ENCODE measurements around the gene CCDC106. TPM values are rescaled to one million over a fixed set of nuclear protein-coding genes. Genes with fewer than 3 reads are reported as not detected.

CCDC106 gene
- total RNA-seq, 2 experiments from 2014 or later, result 29.0 to 30.1 TPM

DNA sequence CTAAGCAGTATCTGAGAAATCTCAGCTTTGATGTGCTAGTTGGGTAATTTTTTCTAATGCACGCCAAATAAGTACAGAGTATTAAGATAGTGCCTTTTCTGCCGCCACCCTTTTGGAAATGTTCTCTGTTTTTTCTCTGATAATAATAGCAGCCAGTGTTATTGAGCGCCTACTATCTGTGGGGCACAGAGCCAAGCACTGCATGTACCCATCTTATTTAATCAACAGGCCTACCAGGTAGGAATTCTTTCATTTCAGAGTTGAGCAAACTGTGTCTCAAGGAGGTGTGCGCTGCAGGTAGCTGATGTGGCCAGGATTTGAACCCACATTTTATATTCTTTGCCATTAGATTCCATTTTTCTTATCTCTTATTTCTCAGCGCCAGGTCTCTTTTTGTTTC is 28.4 kb downstream of the CCDC106 start:
- POLR2A ChIA-PET, result interaction anchor here (2.3 kb wide), 1 partner anchor 19 kb away, joined by 6 read pairs; no protein-coding TSS in a partner anchor
- H3K4me3 ChIP-seq (ENCODE audit: low read depth, low read length, poor library complexity, severe bottlenecking), result peak overlapping the region; percentile 95

DNA sequence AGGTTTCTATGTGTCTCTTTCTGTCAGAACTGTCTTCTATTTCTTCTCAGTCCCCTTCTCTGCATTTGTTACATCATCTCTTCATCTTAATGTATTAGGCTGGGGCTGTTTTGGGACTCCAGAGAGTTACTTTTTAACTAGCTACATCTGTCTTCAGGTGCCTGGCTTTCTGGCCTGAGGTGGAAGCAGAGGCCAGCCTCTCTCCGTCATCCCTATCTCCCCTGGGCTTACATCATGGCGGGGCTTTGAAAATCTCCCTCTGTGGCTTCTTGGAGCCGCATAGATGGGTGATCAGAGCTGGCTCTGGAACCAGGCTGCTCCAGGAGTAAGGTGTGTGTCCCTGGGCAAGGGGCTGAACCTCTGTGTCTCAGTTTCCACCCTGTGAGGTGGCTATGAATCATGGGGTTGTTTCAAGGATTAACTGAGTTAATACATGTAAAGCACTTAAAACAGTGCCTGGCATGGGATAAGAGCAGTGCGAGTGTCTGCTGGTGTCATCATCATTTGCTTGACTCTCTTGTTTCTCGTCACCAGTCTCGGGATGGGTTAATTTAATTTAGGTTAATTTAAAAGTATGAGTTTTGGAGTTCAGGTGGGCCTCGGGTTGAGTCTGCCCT is 29.0 kb downstream of the CCDC106 start:
- intact Hi-C loops (cut with micrococcal nuclease; ENCODE audit: unreplicated experiment), result loop anchor here (5.0 kb wide), 2 partner anchors 130 to 155 kb away; partner anchors contain the start of gene NLRP11
- Histone ChIP-seq H2AFZ (ENCODE audit: low read length) (no peak overlapping the region), H3K27ac (ENCODE audit: low read depth, low read length, poor library complexity, severe bottlenecking) (peak overlapping the region; percentile 97)

More for the DNA sequence above, 28.4 kb downstream of the CCDC106 start:
- TF ChIP-seq, protein P1, sequence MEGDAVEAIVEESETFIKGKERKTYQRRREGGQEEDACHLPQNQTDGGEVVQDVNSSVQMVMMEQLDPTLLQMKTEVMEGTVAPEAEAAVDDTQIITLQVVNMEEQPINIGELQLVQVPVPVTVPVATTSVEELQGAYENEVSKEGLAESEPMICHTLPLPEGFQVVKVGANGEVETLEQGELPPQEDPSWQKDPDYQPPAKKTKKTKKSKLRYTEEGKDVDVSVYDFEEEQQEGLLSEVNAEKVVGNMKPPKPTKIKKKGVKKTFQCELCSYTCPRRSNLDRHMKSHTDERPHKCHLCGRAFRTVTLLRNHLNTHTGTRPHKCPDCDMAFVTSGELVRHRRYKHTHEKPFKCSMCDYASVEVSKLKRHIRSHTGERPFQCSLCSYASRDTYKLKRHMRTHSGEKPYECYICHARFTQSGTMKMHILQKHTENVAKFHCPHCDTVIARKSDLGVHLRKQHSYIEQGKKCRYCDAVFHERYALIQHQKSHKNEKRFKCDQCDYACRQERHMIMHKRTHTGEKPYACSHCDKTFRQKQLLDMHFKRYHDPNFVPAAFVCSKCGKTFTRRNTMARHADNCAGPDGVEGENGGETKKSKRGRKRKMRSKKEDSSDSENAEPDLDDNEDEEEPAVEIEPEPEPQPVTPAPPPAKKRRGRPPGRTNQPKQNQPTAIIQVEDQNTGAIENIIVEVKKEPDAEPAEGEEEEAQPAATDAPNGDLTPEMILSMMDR (conservative IDR thresholded peaks at IDR 0.05; ENCODE audit: low read length), result peak; percentile 66
- no peak for TF ChIP-seq EZH2phosphoT487 (IDR thresholded peaks at IDR 0.05; ENCODE audit: borderline replicate concordance, low read depth, low read length)
- Histone ChIP-seq H2AFZ (ENCODE audit: low read length) (no peak overlapping the region), H4K20me1 (ENCODE audit: insufficient read depth, low read length) (no peaks in the 10 kb centered on the region; the same call in 1 of the 2 replicates), H3K9me3 (ENCODE audit: low read length) (no peaks in the 10 kb centered on the region), H3K4me2 (ENCODE audit: low read length) (peak overlapping the region; percentile 92), H3K79me2 (ENCODE audit: insufficient read depth, low read depth, low read length) (peaks cover 80% of the 10 kb centered on the region), H3K9me2 (ENCODE audit: insufficient read depth, low read length) (no peaks in the 10 kb centered on the region), H3K27ac (ENCODE audit: low read depth, low read length, poor library complexity, severe bottlenecking) (peak overlapping the region; percentile 97), H3K4me1 (ENCODE audit: insufficient read depth, low read length, poor library complexity, severe bottlenecking) (peaks cover 59% of the 10 kb centered on the region), H3K36me3 (ENCODE audit: insufficient read depth, low read length) (peaks cover 86% of the 10 kb centered on the region)
- intact Hi-C loops (cut with micrococcal nuclease; ENCODE audit: unreplicated experiment), result loop anchor here (5.0 kb wide), 2 partner anchors 131 to 156 kb away; partner anchors contain the start of gene NLRP11
- DNase-seq (ENCODE audit: low spot score), result peak; percentile 34
- CTCF ChIA-PET (ENCODE audit: unreplicated experiment), result no interaction called here
- BruUV-seq (replicated peaks), result TSS peak; percentile 61

More for the DNA sequence above, 29.0 kb downstream of the CCDC106 start:
- ChIA-PET POLR2A (interaction anchor here (2.3 kb wide), 1 partner anchor 20 kb away, joined by 6 read pairs; no protein-coding TSS in a partner anchor), CTCF (ENCODE audit: unreplicated experiment) (no interaction called here)
- H3K4me1 ChIP-seq (ENCODE audit: insufficient read depth, low read length, poor library complexity, severe bottlenecking), result peaks cover 55% of the 10 kb centered on the region
- no TSS peak for BruUV-seq (replicated peaks)
- H3K79me2 ChIP-seq (ENCODE audit: insufficient read depth, low read depth, low read length), result peaks cover 80% of the 10 kb centered on the region
- H3K36me3 ChIP-seq (ENCODE audit: insufficient read depth, low read length), result peaks cover 86% of the 10 kb centered on the region
- peak overlapping the region; percentile 95 for H3K4me3 ChIP-seq (ENCODE audit: low read depth, low read length, poor library complexity, severe bottlenecking)
- H3K9me2 ChIP-seq (ENCODE audit: insufficient read depth, low read length), result no peaks in the 10 kb centered on the region
- no peak for DNase-seq (ENCODE audit: low spot score)
- no peaks in the 10 kb centered on the region for H3K9me3 ChIP-seq (ENCODE audit: low read length)
- H4K20me1 ChIP-seq (ENCODE audit: insufficient read depth, low read length), result no peaks in the 10 kb centered on the region; the same call in 1 of the 2 replicates
- TF ChIP-seq EZH2phosphoT487 (IDR thresholded peaks at IDR 0.05; ENCODE audit: borderline replicate concordance, low read depth, low read length), result no peak
- TF ChIP-seq, protein P1 (conservative IDR thresholded peaks at IDR 0.05; ENCODE audit: low read length), result no peak
- H3K4me2 ChIP-seq (ENCODE audit: low read length), result peak overlapping the region; percentile 92

Data from OCI-LY7 (cell line).